HG03280 (cell line): ENCODE data around the gene GPR15.

Experiments
- ATAC-seq: cut with Tn5 transposase; IDR thresholded peaks from one replicate; pipeline ENCODE4 v1.9.1; 2021; ENCODE audit warnings: mild to moderate bottlenecking, moderate library complexity; ENCODE audit not compliant: unreplicated experiment

GPR15 gene

GRCh38 chr3:98529856-98530459 lies 1.8 kb upstream of the GPR15 start:
- no peak for ATAC-seq

GRCh38 chr3:98530676-98531075 lies 1.1 kb upstream of the GPR15 start:
- ATAC-seq: no peak

DNA sequence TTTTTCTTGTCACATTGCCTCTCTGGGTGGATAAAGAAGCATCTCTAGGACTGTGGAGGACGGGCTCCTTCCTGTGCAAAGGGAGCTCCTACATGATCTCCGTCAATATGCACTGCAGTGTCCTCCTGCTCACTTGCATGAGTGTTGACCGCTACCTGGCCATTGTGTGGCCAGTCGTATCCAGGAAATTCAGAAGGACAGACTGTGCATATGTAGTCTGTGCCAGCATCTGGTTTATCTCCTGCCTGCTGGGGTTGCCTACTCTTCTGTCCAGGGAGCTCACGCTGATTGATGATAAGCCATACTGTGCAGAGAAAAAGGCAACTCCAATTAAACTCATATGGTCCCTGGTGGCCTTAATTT lies 478 bp downstream of the GPR15 start:
- ATAC-seq: peak; percentile 6

GRCh38 chr3:98532709-98533571 lies 1.2 kb downstream of the GPR15 start:
- no peak for ATAC-seq

DNA sequence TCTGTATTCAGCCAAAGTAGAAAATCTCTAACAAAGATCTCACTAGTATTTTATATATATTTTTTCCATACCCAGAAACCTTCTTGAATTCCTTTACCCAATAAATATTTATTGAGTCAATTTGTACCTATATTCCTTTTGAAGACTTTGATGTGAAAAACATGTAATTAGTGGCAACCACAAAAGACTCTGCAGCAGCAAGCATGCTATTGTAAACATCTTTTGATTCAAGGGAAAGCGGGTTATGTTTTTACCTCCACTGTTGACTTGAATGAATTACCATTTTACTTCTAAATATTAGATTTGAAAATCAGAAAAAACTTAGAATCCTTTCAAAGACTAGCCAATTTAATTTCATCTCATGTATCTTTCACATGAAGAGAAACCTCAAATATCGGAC lies 2.4 kb downstream of the GPR15 start:
- ATAC-seq: no peak

- no peak for ATAC-seq
Observed at GRCh38 chr3:98534734-98535133, 3.0 kb downstream of the GPR15 start.

- peak; percentile 58 for ATAC-seq
Observed at GRCh38 chr3:98536456-98537017, 4.8 kb downstream of the GPR15 start.

DNA sequence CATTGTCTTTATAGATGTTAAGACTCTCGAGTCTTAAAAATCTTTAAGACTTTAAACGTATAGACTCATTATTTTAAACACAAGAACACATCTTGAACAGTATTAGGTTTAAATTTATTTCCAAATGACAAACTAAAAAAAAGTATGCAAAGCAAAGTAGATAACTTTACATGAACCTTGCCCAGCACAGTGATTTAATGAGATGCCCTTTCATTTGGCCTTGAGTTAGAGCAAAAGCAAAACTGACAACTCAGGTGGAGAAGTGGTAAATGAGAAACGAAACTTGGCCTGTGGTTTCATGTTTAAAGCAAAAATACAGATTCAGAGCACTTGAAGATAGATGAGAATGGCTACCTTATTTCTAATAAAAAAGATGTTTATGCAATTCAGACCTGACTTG lies 8.6 kb downstream of the GPR15 start:
- ATAC-seq: peak; percentile 52

DNA sequence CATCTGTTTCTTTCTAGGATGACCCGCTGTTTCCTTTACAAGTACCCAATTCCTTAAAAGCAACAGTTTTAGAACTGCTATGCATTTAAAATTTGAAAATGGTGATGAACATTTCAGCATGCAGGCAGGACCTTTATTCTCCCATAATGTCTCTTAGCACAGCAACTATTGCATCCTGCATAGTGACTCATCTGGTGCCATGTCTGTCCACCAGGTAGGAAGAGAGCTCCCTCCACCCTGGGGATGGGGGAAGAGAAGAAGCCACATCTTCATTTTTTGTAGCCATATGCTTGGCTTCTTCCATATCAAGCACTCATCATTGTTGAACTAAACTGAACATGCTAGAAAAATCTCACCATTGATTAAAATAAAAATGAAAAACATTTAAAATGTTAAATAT lies 9.9 kb downstream of the GPR15 start:
- ATAC-seq: no peak

DNA sequence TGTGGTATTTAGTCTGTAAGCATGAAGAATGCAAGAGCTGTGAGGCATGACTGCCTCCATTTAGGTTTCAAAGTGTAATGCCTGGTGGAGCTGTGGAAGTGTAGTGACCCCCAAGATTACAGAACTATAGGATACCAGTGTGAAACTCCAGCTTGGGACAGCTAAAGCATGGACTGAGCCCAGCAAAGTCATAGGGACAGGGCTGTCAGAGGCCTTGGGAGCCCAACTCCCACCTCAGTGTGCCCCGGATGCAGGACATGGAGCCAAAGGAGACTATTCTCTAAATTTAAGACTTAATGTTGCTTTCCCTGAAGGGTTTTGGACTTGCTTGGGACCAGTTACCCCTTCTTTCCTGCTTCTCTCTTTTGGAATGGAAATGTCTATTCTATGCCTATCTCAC lies 10.8 kb downstream of the GPR15 start:
- ATAC-seq: no peak

GRCh38 chr3:98545940-98546339 lies 14.2 kb downstream of the GPR15 start:
- peak; percentile 44 for ATAC-seq

- no peak for ATAC-seq
Observed at GRCh38 chr3:98548544-98548943, 16.8 kb downstream of the GPR15 start.

DNA sequence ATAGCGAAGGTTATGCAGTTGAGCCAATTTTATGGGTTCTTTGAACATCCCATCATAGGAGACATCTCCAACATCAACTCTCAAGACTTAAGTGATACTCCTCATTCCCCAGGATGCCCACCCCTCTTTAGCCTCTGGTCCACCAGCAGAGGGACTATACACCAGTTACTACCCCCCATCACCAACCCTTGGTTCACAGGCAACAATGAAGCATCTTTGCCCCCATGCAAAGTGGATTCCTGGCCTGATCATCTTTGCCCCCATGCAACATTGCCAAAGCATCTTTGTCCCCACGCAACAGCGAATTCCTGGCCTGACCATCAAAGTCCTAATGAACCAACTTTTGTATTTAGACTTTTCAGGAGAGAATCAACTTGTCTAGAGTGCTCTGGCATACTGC lies 19.1 kb downstream of the GPR15 start:
- ATAC-seq: no peak

DNA sequence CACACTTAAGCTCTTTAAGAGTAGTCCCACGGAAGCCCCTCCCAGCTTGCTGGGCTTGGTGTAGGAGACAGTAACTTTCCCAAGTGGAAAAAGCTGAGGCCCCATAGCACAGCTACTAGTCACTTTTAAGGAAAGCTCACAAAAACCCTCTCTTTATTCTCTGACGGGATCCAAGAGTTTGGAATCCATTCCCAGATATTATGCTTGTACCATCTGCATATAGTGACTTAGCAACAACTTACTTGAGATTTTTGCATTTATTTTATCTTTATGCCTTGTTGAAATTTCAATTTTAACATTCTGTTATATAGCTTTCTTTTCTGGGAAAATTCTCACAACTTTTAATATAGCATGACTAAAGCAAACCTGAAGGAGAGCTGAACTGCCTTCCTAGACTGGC lies 19.5 kb downstream of the GPR15 start:
- no peak for ATAC-seq

- no peak for ATAC-seq
Observed at GRCh38 chr3:98551754-98552153, 20.0 kb downstream of the GPR15 start.

DNA sequence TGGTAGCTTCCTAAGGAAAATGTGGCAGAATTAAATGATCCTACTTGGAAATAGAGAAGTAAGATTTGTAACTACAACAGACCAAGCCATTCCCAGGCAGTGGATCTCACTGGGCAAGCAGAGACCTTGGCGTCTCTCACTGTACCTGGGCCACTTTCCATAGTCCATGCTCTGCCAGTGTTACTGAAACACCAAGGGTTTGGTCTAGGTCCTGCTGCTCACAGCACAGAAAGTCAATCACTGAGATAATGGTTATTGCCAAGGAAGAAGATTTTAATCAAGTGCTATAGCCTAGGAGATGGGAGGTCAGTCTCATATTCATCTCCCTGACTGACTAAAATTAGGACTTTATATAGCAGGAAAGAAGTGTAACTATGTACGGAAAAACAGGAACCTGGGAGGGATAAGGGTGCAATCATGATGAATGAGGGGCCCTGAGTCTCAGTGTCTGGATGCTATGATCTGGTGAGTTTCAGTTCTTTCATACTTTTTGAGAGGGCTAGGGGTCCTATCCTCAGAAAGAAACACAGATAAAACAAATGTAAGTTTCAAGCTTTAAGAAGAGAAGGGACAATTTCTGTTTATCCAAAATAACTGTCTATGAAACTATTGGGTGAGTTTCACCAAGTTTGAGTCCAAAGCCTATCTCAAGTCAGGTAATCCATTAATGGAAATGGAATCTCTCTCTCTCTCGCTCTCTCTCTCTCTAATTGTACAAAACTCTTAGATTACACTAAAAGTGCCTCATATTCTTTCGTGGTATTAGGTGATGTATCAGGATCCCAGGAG lies 20.6 kb downstream of the GPR15 start:
- ATAC-seq: no peak

DNA sequence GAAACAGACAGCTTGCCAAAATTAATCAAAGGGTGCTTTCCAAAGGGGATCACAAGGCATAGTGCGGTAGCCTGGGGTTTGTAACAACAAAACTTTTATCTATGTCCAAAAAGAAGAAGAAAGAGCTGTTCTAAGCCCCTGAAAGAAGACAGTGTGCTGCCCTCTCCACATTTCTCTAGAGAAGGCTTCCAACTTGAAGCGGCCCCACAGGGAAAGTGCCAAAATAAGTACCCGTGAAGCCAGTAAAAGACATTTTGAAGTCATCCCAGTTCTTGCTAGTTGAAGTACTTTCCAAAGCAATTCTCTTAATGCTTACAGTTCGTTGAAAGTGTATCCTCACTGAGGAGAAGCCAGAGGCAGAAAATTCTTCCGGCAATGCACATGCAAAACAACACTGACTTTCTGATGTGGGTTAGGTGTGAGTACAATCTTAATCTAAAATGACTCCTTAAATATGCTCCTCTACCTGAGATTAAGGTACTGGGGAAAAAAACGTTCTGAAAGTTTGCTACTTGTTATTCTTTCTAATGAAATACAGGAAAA lies 21.3 kb downstream of the GPR15 start:
- ATAC-seq: no peak

- ATAC-seq: no peak
Observed at GRCh38 chr3:98553753-98554152, 22.0 kb downstream of the GPR15 start.

DNA sequence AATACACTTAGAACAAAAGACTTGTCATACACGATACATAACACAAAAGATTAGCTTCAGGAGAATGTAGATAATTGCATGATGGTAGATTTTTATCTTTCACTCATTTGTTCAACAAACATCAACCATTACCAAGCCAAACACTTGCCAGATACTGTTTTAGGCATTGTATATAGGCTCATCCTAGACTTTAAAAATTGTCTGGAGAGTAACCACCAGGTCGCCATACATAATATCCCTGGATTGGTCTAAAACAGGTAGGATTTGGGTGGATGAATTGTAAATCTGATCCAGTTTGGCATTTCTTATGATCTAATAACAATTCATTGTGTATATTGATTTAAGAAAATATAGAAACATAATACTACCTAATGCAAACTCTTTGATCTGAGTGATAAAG lies 22.8 kb downstream of the GPR15 start:
- ATAC-seq: no peak

GRCh38 chr3:98555025-98555379 lies 23.2 kb downstream of the GPR15 start:
- no peak for ATAC-seq
